H7 (cell line): Measurements from ENCODE around the gene PRELP. TPM values are rescaled to one million over a fixed set of nuclear protein-coding genes. Genes with fewer than 3 reads are reported as not detected.

ENCODE experiments used
- DNase-seq: peaks from one replicate; pipeline ENCODE4 v3.0.0; 2012
- H3K27me3 ChIP-seq: 2 replicates; pipeline ENCODE4 v1.6.0; 2011; ENCODE audit warnings: mild to moderate bottlenecking, low read length; ENCODE audit not compliant: control insufficient read depth, insufficient read depth
- H3K36me3 ChIP-seq: replicated peaks from 2 replicates; pipeline ENCODE4 v1.5.1; 2011; ENCODE audit warnings: low read length; ENCODE audit not compliant: control insufficient read depth, insufficient read depth
- H3K4me3 ChIP-seq: 2 replicates; pipeline ENCODE4 v1.5.1; 2011; ENCODE audit warnings: low read depth, mild to moderate bottlenecking, control low read depth, low read length, moderate library complexity; ENCODE audit not compliant: insufficient read depth
- total RNA-seq: library from RNA; depleted of rRNA; stranded (reverse); fragments of >200 nt; shearing (Covaris generic); gene quantifications from 2 replicates; pipeline ENCODE4 v1.2.3, GENCODE V29; 2014

The PRELP gene
- total RNA-seq, 1 experiment from 2014 or later, result 0.03 TPM

DNA sequence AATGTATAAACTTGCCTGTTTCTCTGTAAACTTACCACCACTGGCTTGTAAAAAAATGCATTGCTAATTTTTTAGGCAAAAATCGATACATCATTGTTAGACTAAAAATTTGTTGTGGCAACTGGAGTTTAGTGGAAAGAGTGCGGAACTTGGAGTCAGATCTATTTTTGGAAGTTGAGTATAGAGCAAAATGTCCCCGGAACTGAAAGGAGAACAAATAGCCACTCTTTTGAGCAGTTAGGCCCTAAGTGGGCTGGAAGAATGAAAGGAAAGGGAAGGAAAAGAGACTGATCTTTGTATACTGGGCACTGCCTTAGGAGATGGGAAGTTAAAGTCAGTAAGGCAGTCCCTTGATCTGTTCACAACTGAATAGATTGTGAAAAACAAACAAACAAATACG lies 48.5 kb downstream of the PRELP start:
- no peaks in the 10 kb centered on the region for H3K36me3 ChIP-seq
- no peak for DNase-seq
- no peak overlapping the region for H3K4me3 ChIP-seq
- peaks cover 19% of the 10 kb centered on the region for H3K27me3 ChIP-seq

DNA sequence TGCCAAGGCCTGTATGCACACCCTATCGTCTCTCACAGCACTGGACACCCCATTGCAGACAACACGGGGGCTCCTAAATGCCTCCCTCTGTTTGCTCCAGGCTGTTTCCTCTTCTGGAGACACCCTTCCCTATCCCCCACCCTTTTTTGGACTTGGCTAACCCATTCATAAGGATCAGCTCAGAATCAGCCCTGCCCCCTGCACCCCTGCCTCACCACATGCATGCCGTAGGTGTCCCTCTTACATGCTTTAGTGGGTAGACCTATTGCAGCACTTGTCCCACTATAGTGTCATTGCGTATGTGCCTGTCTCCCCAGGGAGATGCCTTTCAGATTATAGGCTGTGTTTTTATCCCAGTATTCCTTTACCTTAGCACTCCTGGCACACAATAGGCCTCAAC lies 49.2 kb downstream of the PRELP start:
- Histone ChIP-seq H3K4me3 (no peak overlapping the region), H3K36me3 (no peaks in the 10 kb centered on the region), H3K27me3 (peaks cover 18% of the 10 kb centered on the region)
- DNase-seq, result no peak

- Histone ChIP-seq H3K36me3 (no peaks in the 10 kb centered on the region), H3K27me3 (peaks cover 10% of the 10 kb centered on the region), H3K4me3 (no peak overlapping the region)
- no peak for DNase-seq
Measured at GRCh38 chr1:203525685-203526084, 50.1 kb downstream of the PRELP start.

- no peak overlapping the region for H3K4me3 ChIP-seq
- no peak for DNase-seq
- H3K27me3 ChIP-seq, result peaks cover 8% of the 10 kb centered on the region
Measured at GRCh38 chr1:203526130-203526529, 50.5 kb downstream of the PRELP start.

DNA sequence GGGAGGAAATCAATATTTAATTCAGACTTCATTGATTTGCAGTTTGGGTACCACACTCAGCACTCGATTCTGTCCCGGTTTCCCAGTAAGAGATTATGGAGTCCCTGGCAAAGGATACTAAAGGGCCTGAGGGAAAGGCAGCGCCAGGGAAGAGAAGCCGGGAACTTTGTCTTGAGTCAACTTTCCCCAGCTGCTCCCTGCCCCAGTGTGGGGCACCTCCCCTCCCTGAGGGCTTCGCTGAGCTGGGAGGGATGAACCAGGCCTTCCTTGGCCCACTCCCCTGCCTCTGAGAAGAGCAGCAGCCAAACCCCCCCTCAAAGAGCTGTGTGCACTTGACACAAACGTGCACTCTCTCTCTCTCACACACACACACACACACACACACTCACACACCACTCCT lies 51.0 kb downstream of the PRELP start:
- H3K36me3 ChIP-seq, result no peaks in the 10 kb centered on the region
- H3K4me3 ChIP-seq, result no peak overlapping the region
- DNase-seq, result no peak
- peaks cover 4% of the 10 kb centered on the region for H3K27me3 ChIP-seq

More at GRCh38 chr1:203526130-203526529, 50.5 kb downstream of the PRELP start:
- no peaks in the 10 kb centered on the region for H3K36me3 ChIP-seq

DNA sequence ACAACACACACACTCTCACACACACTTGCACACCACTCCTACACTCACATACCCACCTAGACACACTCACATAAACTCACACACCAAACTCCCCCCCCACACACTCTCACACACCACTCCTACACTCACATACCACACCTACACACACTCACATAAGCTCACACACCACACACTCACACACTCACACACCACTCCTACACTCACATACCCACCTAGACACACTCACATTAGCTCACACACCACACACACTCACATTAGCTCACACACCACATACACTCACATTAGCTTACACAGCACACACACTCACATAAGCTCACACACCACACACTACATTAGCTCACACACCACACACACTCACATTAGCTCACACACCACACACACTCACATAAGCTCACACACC lies 51.4 kb downstream of the PRELP start:
- no peak for DNase-seq
- Histone ChIP-seq H3K4me3 (no peak overlapping the region), H3K27me3 (no peaks in the 10 kb centered on the region), H3K36me3 (no peaks in the 10 kb centered on the region)

GRCh38 chr1:203528063-203528462 lies 52.5 kb downstream of the PRELP start:
- no peaks in the 10 kb centered on the region for H3K36me3 ChIP-seq
- H3K4me3 ChIP-seq, result no peak overlapping the region
- no peaks in the 10 kb centered on the region for H3K27me3 ChIP-seq
- DNase-seq, result no peak

- DNase-seq, result no peak
- no peaks in the 10 kb centered on the region for H3K36me3 ChIP-seq
- H3K4me3 ChIP-seq, result no peak overlapping the region
- no peaks in the 10 kb centered on the region for H3K27me3 ChIP-seq
Measured at GRCh38 chr1:203528976-203529835, 53.6 kb downstream of the PRELP start.

DNA sequence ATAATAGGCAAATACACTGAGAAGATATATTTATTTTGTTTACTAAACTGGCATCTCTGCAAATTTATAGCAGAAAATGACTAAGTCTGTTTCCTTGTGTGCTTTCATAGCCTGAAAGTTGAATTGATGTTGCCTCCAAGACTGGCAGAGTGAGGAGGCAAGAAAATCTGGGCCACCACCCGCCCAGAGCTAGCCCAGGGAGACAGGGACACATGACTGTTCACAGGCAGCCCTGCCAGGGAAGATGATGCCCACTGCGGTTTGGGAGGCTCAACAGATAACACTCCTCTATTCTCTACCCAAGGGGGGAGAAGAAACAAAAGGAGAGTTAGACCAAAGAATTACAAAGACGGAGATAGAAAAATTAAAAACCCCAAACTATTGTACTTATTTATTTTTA lies 55.5 kb downstream of the PRELP start:
- no peaks in the 10 kb centered on the region for H3K27me3 ChIP-seq
- no peak for DNase-seq
- no peaks in the 10 kb centered on the region for H3K36me3 ChIP-seq

DNA sequence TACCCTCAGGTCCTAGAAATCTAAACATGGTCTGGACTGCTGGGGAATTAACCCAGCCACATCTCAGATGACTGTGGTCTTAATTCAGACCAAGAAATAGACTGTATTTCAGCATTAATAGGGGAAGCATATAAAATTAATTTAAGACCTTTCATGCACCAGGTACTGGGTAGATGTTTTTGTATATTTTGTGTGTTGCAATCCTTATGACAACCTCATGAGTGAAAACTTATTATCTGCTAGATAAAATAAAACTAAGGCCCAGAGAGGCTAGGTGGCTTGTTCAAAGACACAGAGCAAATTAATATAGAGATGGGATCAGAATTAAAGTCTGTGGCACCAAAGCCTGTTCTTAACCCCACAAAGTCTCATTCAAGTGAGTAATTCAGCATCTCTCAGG lies 58.4 kb downstream of the PRELP start:
- no peak for DNase-seq
- no peaks in the 10 kb centered on the region for H3K27me3 ChIP-seq
- no peaks in the 10 kb centered on the region for H3K36me3 ChIP-seq
- no peak overlapping the region for H3K4me3 ChIP-seq

More for the DNA sequence above, 55.5 kb downstream of the PRELP start:
- no peak overlapping the region for H3K4me3 ChIP-seq

- no peak for DNase-seq
- H3K36me3 ChIP-seq, result no peaks in the 10 kb centered on the region
- H3K27me3 ChIP-seq, result no peaks in the 10 kb centered on the region
- H3K4me3 ChIP-seq, result no peak overlapping the region
Measured at GRCh38 chr1:203534526-203534925, 58.9 kb downstream of the PRELP start.

- Histone ChIP-seq H3K36me3 (no peaks in the 10 kb centered on the region), H3K27me3 (no peaks in the 10 kb centered on the region), H3K4me3 (no peak overlapping the region)
- DNase-seq, result no peak
Measured at GRCh38 chr1:203536575-203536974, 61.0 kb downstream of the PRELP start.

DNA sequence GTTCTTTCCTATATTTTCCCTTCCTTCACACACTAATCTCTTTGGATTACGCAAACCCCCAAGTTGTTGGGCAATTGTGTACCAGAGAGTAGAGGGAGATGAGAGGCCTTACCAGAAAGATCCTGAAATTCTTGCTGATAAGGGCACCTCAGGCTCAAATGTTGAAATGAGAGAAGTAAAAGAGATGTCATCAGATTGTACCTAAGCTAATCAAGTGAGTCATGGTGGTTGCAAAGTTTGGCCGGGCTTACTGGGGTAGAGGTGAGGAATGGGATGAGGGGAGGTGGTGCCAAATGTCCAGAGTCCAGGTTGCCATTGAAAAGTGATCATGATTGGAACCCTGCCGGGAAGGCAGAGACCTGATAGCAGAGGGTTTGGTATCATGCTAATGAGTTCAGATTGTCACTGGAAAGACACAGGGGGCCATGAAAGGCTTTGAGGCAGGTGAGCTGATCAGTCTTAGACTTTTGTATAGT lies 61.4 kb downstream of the PRELP start:
- no peaks in the 10 kb centered on the region for H3K36me3 ChIP-seq
- no peak for DNase-seq
- no peak overlapping the region for H3K4me3 ChIP-seq
- no peaks in the 10 kb centered on the region for H3K27me3 ChIP-seq

DNA sequence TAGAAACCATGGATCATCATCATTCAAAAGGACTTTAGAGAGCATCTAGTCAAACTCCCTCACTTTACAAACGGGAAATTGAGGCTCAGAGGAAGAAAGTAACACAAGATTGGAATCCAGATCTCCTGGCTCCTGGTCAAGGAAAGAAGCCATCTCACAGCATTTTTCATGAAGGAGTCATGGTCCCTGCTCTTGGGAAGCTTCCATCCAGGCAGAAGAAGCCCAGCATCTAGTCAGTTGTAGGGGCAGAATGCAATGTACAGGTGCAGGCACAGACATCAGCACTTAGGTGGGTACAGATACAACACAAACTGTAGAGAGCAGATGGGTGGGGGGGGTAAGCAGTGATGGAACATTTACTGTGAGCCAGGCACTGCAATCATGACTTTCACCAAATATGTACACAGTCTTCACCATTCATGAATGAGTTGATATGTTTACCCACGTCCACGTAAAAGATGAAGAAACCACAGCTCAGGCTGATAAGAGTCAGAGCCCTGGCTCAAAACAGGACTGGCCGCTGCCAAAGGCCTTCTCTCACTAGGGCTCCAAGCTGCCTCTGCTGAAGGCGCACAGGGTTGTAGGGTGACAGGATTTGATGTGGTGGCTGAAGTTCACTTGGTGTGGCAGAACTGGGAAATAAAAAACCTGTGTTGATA lies 62.3 kb downstream of the PRELP start:
- H3K4me3 ChIP-seq, result no peak overlapping the region
- H3K27me3 ChIP-seq, result no peaks in the 10 kb centered on the region
- DNase-seq, result no peak
- no peaks in the 10 kb centered on the region for H3K36me3 ChIP-seq

DNA sequence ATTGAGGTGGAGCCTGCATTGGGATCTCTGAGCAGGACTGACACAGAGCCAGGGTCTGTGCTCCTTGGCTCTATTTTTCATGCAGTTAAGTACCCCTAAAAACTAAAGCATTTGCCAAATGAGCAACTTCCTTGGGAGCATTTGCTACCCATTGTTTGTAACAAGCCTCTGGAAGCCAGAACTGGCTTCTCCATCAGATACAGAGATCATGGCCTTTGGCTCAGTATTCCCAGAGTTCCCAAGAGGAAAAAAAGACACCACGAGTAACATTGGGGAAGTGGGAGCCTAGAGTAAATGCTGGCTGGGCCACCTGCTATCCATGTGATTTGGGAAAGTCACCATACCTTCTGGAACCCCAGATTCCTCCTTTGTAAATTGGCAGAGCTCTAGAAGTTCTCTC lies 63.1 kb downstream of the PRELP start:
- no peak overlapping the region for H3K4me3 ChIP-seq
- H3K36me3 ChIP-seq, result no peaks in the 10 kb centered on the region
- no peak for DNase-seq
- H3K27me3 ChIP-seq, result no peaks in the 10 kb centered on the region
